WTC11 (cell line): ENCODE results near the gene SPATA25. TPM values are rescaled to one million over a fixed set of nuclear protein-coding genes. Genes with fewer than 3 reads are reported as not detected.

ENCODE experiments used
- ATAC-seq: fragments of 200-7000 bp; cut with Tn5 transposase; 2 replicates; pipeline ENCODE4 v1.10.0; 2021; ENCODE audit warnings: mild to moderate bottlenecking, moderate library complexity
- CTCF ChIA-PET: fragments of 300-600 bp; sonication (Branson Sonifier 250); formaldehyde crosslinking; loops from one replicate; lab custom pipeline; 2021; ENCODE audit warnings: antibody characterized with exemption; lab: Charles Lee
- POLR2A ChIA-PET: fragments of 350-600 bp; sonication (Branson Sonifier 250); formaldehyde crosslinking; loops from one replicate; lab custom pipeline; 2021; ENCODE audit warnings: antibody characterized with exemption; lab: Charles Lee
- DNase-seq: peaks from one replicate; pipeline ENCODE4 v3.0.0; 2021; ENCODE audit warnings: low spot score
- H3K27ac Mint-ChIP-seq: 2 replicates; pipeline ENCODE4 v1.8.0; 2021; ENCODE audit warnings: mixed read lengths
- H3K27me3 Mint-ChIP-seq: 2 replicates; pipeline ENCODE4 v1.8.0; 2021; ENCODE audit warnings: low read depth, mild to moderate bottlenecking, moderate library complexity, mixed read lengths
- H3K36me3 Mint-ChIP-seq: 2 replicates; pipeline ENCODE4 v1.8.0; 2021; ENCODE audit warnings: mixed read lengths
- H3K4me1 Mint-ChIP-seq: 2 replicates; pipeline ENCODE4 v1.8.0; 2022; ENCODE audit warnings: mixed read lengths
- H3K4me3 Mint-ChIP-seq: 2 replicates; pipeline ENCODE4 v1.8.0; 2021; ENCODE audit warnings: mild to moderate bottlenecking, moderate library complexity, mixed read lengths
- H3K9me3 Mint-ChIP-seq: 2 replicates; pipeline ENCODE4 v1.8.0; 2021; ENCODE audit warnings: mixed read lengths
- CREB1 ChIP-seq: sonication (generic); formaldehyde crosslinking; IDR thresholded peaks from 2 replicates; pipeline ENCODE4 v1.8.0; 2023; ENCODE audit warnings: mild to moderate bottlenecking, missing genetic modification reagents
- CREM ChIP-seq: sonication (generic); formaldehyde crosslinking; IDR thresholded peaks from 2 replicates; pipeline ENCODE4 v1.8.1; 2022; ENCODE audit warnings: mild to moderate bottlenecking, missing genetic modification reagents, moderate library complexity
- CTCF ChIP-seq: fragments of 200-600 bp; IDR thresholded peaks from 2 replicates; pipeline ENCODE4 v1.8.0; 2022; ENCODE audit warnings: antibody characterized with exemption
- ETV6 ChIP-seq: sonication (generic); formaldehyde crosslinking; IDR thresholded peaks from 2 replicates; pipeline ENCODE4 v1.8.1; 2022; ENCODE audit warnings: mild to moderate bottlenecking, missing genetic modification reagents
- FOXJ3 ChIP-seq: sonication (generic); formaldehyde crosslinking; IDR thresholded peaks from 2 replicates; pipeline ENCODE4 v1.9.0; 2021; ENCODE audit warnings: missing genetic modification reagents, mild to moderate bottlenecking, borderline replicate concordance
- IRF1 ChIP-seq: sonication (generic); formaldehyde crosslinking; IDR thresholded peaks from 2 replicates; pipeline ENCODE4 v1.8.0; 2023; ENCODE audit warnings: missing genetic modification reagents
- NR1H2 ChIP-seq: sonication (generic); formaldehyde crosslinking; IDR thresholded peaks from 2 replicates; pipeline ENCODE4 v1.9.0; 2021; ENCODE audit warnings: mild to moderate bottlenecking, moderate library complexity, missing genetic modification reagents
- PRRX2 ChIP-seq: fragments of 250-450 bp; sonication (Bioruptor Pico); IDR thresholded peaks from 2 replicates; pipeline ENCODE4 v1.8.0; 2021; ENCODE audit warnings: mild to moderate bottlenecking
- SP1 ChIP-seq: sonication (generic); formaldehyde crosslinking; conservative IDR thresholded peaks from 2 replicates; pipeline ENCODE4 v1.8.1; 2022; ENCODE audit warnings: missing genetic modification reagents
- STAT6 ChIP-seq: sonication (generic); formaldehyde crosslinking; conservative IDR thresholded peaks from 2 replicates; pipeline ENCODE4 v1.8.1; 2023; ENCODE audit warnings: mild to moderate bottlenecking, low read depth, missing genetic modification reagents, moderate library complexity
- TEAD4 ChIP-seq: sonication (generic); formaldehyde crosslinking; IDR thresholded peaks from 2 replicates; pipeline ENCODE4 v1.8.0; 2022; ENCODE audit warnings: mild to moderate bottlenecking, missing genetic modification reagents
- ZNF281 ChIP-seq: sonication (generic); formaldehyde crosslinking; IDR thresholded peaks from 2 replicates; pipeline ENCODE4 v1.8.0; 2023; ENCODE audit warnings: mild to moderate bottlenecking, missing genetic modification reagents
- total RNA-seq: library from RNA; stranded (reverse); gene quantifications from 3 replicates; pipeline ENCODE4 v1.2.3, GENCODE V29; 2021
- TF ChIP-seq, protein P1 (sequence below): sonication (generic); formaldehyde crosslinking; IDR thresholded peaks from 2 replicates; pipeline ENCODE4 v1.8.0; 2022; ENCODE audit warnings: mild to moderate bottlenecking, missing genetic modification reagents

The SPATA25 gene
- total RNA-seq, 1 experiment from 2014 or later, result 3.7 TPM

- Mint-ChIP-seq H3K27ac (peak overlapping the region; percentile 32), H3K9me3 (no peaks in the 10 kb centered on the region), H3K4me1 (peaks cover 8% of the 10 kb centered on the region; the same call in 1 of the 2 replicates), H3K36me3 (0 out of 2 replicates have a peak, but pooled peaks cover 2% of the 10 kb centered on the region), H3K27me3 (no peaks in the 10 kb centered on the region), H3K4me3 (no peak overlapping the region)
- ChIA-PET CTCF (interaction anchor here (0.5 to 1.4 kb wide), 4 partner anchors 37 to 201 kb away, joined by 3 to 6 read pairs (median 5); no protein-coding TSS in a partner anchor), POLR2A (interaction anchor here (0.7 kb wide), 1 partner anchor 32 kb away, joined by 3 read pairs; no protein-coding TSS in a partner anchor)
- no peak for ATAC-seq
- no peak for DNase-seq
- TF ChIP-seq CTCF (no peak), TEAD4 (CRISPR knock-in tag) (no peak), PRRX2 (CRISPR knock-in tag) (no peak), CREB1 (CRISPR knock-in tag) (no peak), CREM (CRISPR knock-in tag) (no peak), IRF1 (CRISPR knock-in tag) (no peak), ZNF281 (no peak), ETV6 (CRISPR knock-in tag) (no peak)
Observed at GRCh38 chr20:45927071-45927878, 39.9 kb upstream of the SPATA25 start.

DNA sequence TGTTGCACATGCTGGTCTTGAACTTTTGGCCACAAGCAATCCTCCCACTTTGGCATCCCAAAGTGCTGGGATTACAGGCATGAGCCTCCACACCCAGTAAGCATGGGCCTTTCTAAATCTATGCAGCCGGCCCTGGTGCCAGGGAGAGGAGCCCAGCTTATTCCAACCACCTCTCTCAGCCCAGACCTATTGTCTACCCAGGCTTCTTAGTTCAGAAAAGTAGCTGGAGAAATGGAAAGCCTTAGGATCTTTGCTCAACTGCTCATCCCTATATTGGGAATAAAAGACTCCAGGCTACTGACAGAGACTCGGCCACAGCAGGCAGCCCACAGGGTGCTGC lies 39.3 kb upstream of the SPATA25 start:
- H3K36me3 Mint-ChIP-seq, result no peaks in the 10 kb centered on the region
- no peaks in the 10 kb centered on the region for H3K27me3 Mint-ChIP-seq
- ChIA-PET POLR2A (no interaction called here), CTCF (interaction anchor here (0.5 to 1.5 kb wide), 4 partner anchors 10 to 202 kb away, joined by 3 to 5 read pairs (median 3); no protein-coding TSS in a partner anchor)
- ATAC-seq (no peak), DNase-seq (no peak)
- H3K27ac Mint-ChIP-seq, result no peak overlapping the region
- H3K4me1 Mint-ChIP-seq, result peaks cover 6% of the 10 kb centered on the region; the same call in 1 of the 2 replicates
- TF ChIP-seq FOXJ3 (CRISPR knock-in tag) (no peak), SP1 (CRISPR knock-in tag) (no peak), NR1H2 (no peak), TEAD4 (CRISPR knock-in tag) (no peak), STAT6 (CRISPR knock-in tag) (no peak)
- TF ChIP-seq, protein P1, sequence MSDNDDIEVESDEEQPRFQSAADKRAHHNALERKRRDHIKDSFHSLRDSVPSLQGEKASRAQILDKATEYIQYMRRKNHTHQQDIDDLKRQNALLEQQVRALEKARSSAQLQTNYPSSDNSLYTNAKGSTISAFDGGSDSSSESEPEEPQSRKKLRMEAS (CRISPR knock-in tag), result no peak
- H3K4me3 Mint-ChIP-seq, result no peak overlapping the region
- no peaks in the 10 kb centered on the region for H3K9me3 Mint-ChIP-seq
